ENCODE measurements around the gene BTBD9. TPM values are rescaled to one million over a fixed set of nuclear protein-coding genes. Genes with fewer than 3 reads are reported as not detected.

BTBD9 gene
- total RNA-seq, 1 donor from 2014 or later = 10.3 TPM

- Mint-ChIP-seq H3K4me3 (ENCODE audit: unreplicated experiment) (no peak overlapping the region), H3K27ac (ENCODE audit: unreplicated experiment) (no peak overlapping the region), H3K4me1 (ENCODE audit: unreplicated experiment) (peaks cover 13% of the 10 kb centered on the region), H3K36me3 (ENCODE audit: low read depth, unreplicated experiment) (no peaks in the 10 kb centered on the region), H3K9me3 (ENCODE audit: unreplicated experiment) (no peaks in the 10 kb centered on the region), H3K27me3 (ENCODE audit: unreplicated experiment) (peaks cover 2% of the 10 kb centered on the region)
- no peak for DNase-seq (ENCODE audit: low spot score)
- no peak for TF ChIP-seq CTCF (IDR thresholded peaks at IDR 0.05; ENCODE audit: unreplicated experiment)
Measured at GRCh38 chr6:38477680-38478260, 162.0 kb downstream of the BTBD9 start.

- H3K36me3 Mint-ChIP-seq (ENCODE audit: low read depth, unreplicated experiment) = no peaks in the 10 kb centered on the region
- no peak for TF ChIP-seq CTCF (IDR thresholded peaks at IDR 0.05; ENCODE audit: unreplicated experiment)
- no peak for DNase-seq (ENCODE audit: low spot score)
- H3K4me3 Mint-ChIP-seq (ENCODE audit: unreplicated experiment) = no peak overlapping the region
- H3K27ac Mint-ChIP-seq (ENCODE audit: unreplicated experiment) = no peak overlapping the region
- H3K27me3 Mint-ChIP-seq (ENCODE audit: unreplicated experiment) = peaks cover 2% of the 10 kb centered on the region
- no peaks in the 10 kb centered on the region for H3K9me3 Mint-ChIP-seq (ENCODE audit: unreplicated experiment)
- peaks cover 13% of the 10 kb centered on the region for H3K4me1 Mint-ChIP-seq (ENCODE audit: unreplicated experiment)
Measured at GRCh38 chr6:38476888-38477287, 162.8 kb downstream of the BTBD9 start.

GRCh38 chr6:38476141-38476540 is 163.6 kb downstream of the BTBD9 start:
- H3K27ac Mint-ChIP-seq (ENCODE audit: unreplicated experiment) = no peak overlapping the region
- H3K9me3 Mint-ChIP-seq (ENCODE audit: unreplicated experiment) = no peaks in the 10 kb centered on the region
- TF ChIP-seq CTCF (IDR thresholded peaks at IDR 0.05; ENCODE audit: unreplicated experiment) = no peak
- no peaks in the 10 kb centered on the region for H3K36me3 Mint-ChIP-seq (ENCODE audit: low read depth, unreplicated experiment)
- peaks cover 2% of the 10 kb centered on the region for H3K27me3 Mint-ChIP-seq (ENCODE audit: unreplicated experiment)
- DNase-seq (ENCODE audit: low spot score) = no peak
- no peak overlapping the region for H3K4me3 Mint-ChIP-seq (ENCODE audit: unreplicated experiment)
- peaks cover 13% of the 10 kb centered on the region for H3K4me1 Mint-ChIP-seq (ENCODE audit: unreplicated experiment)

- no peaks in the 10 kb centered on the region for H3K27me3 Mint-ChIP-seq (ENCODE audit: unreplicated experiment)
- TF ChIP-seq CTCF (IDR thresholded peaks at IDR 0.05; ENCODE audit: unreplicated experiment) = no peak
- H3K9me3 Mint-ChIP-seq (ENCODE audit: unreplicated experiment) = no peaks in the 10 kb centered on the region
- no peaks in the 10 kb centered on the region for H3K36me3 Mint-ChIP-seq (ENCODE audit: low read depth, unreplicated experiment)
- H3K27ac Mint-ChIP-seq (ENCODE audit: unreplicated experiment) = no peak overlapping the region
- H3K4me3 Mint-ChIP-seq (ENCODE audit: unreplicated experiment) = no peak overlapping the region
- DNase-seq (ENCODE audit: low spot score) = no peak
- peaks cover 2% of the 10 kb centered on the region for H3K4me1 Mint-ChIP-seq (ENCODE audit: unreplicated experiment)
Measured at GRCh38 chr6:38470548-38470947, 169.2 kb downstream of the BTBD9 start.

GRCh38 chr6:38467566-38467965 is 172.2 kb downstream of the BTBD9 start:
- DNase-seq (ENCODE audit: low spot score) = no peak
- H3K27ac Mint-ChIP-seq (ENCODE audit: unreplicated experiment) = no peak overlapping the region
- TF ChIP-seq CTCF (IDR thresholded peaks at IDR 0.05; ENCODE audit: unreplicated experiment) = no peak
- H3K9me3 Mint-ChIP-seq (ENCODE audit: unreplicated experiment) = no peaks in the 10 kb centered on the region
- no peak overlapping the region for H3K4me3 Mint-ChIP-seq (ENCODE audit: unreplicated experiment)
- peaks cover 2% of the 10 kb centered on the region for H3K4me1 Mint-ChIP-seq (ENCODE audit: unreplicated experiment)
- H3K36me3 Mint-ChIP-seq (ENCODE audit: low read depth, unreplicated experiment) = no peaks in the 10 kb centered on the region
- H3K27me3 Mint-ChIP-seq (ENCODE audit: unreplicated experiment) = no peaks in the 10 kb centered on the region

Data from endothelial cell (in vitro differentiated cells).